Ovary (tissue), 9 donors: Measurements from ENCODE around the gene FMNL3. TPM values are rescaled to one million over a fixed set of nuclear protein-coding genes. Genes with fewer than 3 reads are reported as not detected.

Source experiments
- DNase-seq, 5 donors: peaks; one replicate each; pipeline ENCODE4 v3.0.0-alpha.2; 2019 to 2020
- H3K27ac ChIP-seq, 2 donors: fragments of 200-600 bp; one replicate each; pipeline versions ENCODE4 v1.5.1 to v1.8.0; 2019 to 2022
- H3K27me3 ChIP-seq: fragments of 200-600 bp; one replicate; pipeline ENCODE4 v1.8.0; 2022
- H3K36me3 ChIP-seq: fragments of 200-600 bp; sonication (generic); one replicate; pipeline ENCODE4 v1.5.1; 2019
- H3K4me1 ChIP-seq: one replicate; pipeline ENCODE4 v1.8.1; 2013; ENCODE audit warnings: mild to moderate bottlenecking, moderate library complexity; ENCODE audit not compliant: insufficient read depth
- H3K4me3 ChIP-seq: fragments of 200-600 bp; sonication (generic); one replicate; pipeline ENCODE4 v1.5.1; 2017
- H3K9me3 ChIP-seq, 2 donors: fragments of 200-600 bp in 1 of 2; sonication (generic) in 1 of 2; one replicate each; pipeline versions ENCODE4 v1.5.1 to v1.8.1; 2013 to 2019; ENCODE audit warnings: mild to moderate bottlenecking in 1 of 2, moderate library complexity in 1 of 2
- CTCF ChIP-seq, 3 donors: fragments of 450-650 bp in 2 of 3; fragments of 200-600 bp in 1 of 3; IDR thresholded peaks; one replicate each; pipeline versions ENCODE4 v1.5.1 to v1.8.0; 2016 to 2022; ENCODE audit warnings: antibody characterized with exemption in 3 of 3, mild to moderate bottlenecking in 1 of 3
- EP300 ChIP-seq: sonication (generic); formaldehyde crosslinking; IDR thresholded peaks from one replicate; pipeline ENCODE4 v1.6.1; 2017; ENCODE audit warnings: antibody characterized with exemption
- POLR2A ChIP-seq: fragments of 450-650 bp; IDR thresholded peaks from one replicate; pipeline ENCODE4 v1.6.1; 2017; ENCODE audit warnings: antibody characterized with exemption, mild to moderate bottlenecking, moderate library complexity
- WGBS, 3 donors: extraction: QIAGEN DNeasy Blood & Tissue Kit in 1 of 3; methylation state at CpG; one replicate each; pipeline versions ENCODE4 v1.1.5 to v1.1.7; 2013 to 2017; 5-methylcytosine and 5-hydroxymethylcytosine counted together
- intact Hi-C, 4 donors: fragments of 100-400 bp; cut with DNase I; formaldehyde crosslinking; loops; one replicate each; pipeline versions ENCODE4 v1.11.0 to v1.15.1; 2022 to 2023
- polyA plus RNA-seq, 2 donors: library from polyadenylated mRNA; stranded (reverse); fragments of 200-250 nt in 1 of 2; fragments of 350-450 nt in 1 of 2; fragmentation: Illumina TruSeq in 1 of 2; extraction: RNeasy Lipid Tissue Mini Kit (QIAGEN cat#74804) in 1 of 2; gene quantifications; one replicate each; pipeline ENCODE4 v1.2.3, GENCODE V29; 2013 to 2014
- total RNA-seq, 7 donors: library from RNA; depleted of rRNA in 2 of 7; stranded (reverse); fragments of >200 nt in 2 of 7; fragmentation: NEBNext Ultra II Directional in 3 of 7; extraction: Animal tissue kit (Norgen Biotek cat#: 25700) in 3 of 7; gene quantifications; one replicate each; pipeline versions ENCODE4 v1.1.0 to v1.2.4, GENCODE V29; 2016 to 2023
- donor health status: DM: no; HTN: no; CAD: no; lungs with moderate emphysema.
- donor health status: DM: no; HTN: no; CAD: no.
- donor health status: Bipolar disorder and iron deficiency.
- donor health status: DM: yes; HTN: yes; CAD: no.
- donor health status: DM: no; HTN: no; CAD: no.
- donor health status: DM: yes; HTN: yes; CAD: no.

The FMNL3 gene
- total and polyA plus RNA-seq, 9 donors, result 15.7 to 58.1 (median 33.1) TPM

GRCh38 chr12:49632401-49632800 is 74.8 kb downstream of the FMNL3 start:
- Histone ChIP-seq H3K4me1 (peaks cover 6% of the 10 kb centered on the region), H3K9me3 (no peaks in the 10 kb centered on the region), H3K27me3 (no peaks in the 10 kb centered on the region), H3K36me3 (no peaks in the 10 kb centered on the region), H3K4me3 (no peak overlapping the region), H3K27ac (no peak overlapping the region)
- TF ChIP-seq CTCF (IDR thresholded peaks at IDR 0.05), result no peak
- TF ChIP-seq EP300, result no peak
- TF ChIP-seq POLR2A, result no peak
- no peak for DNase-seq
- WGBS, 3 donors, result 82 to 88% (median 88%) methylated on average over 9 of the region's 9 CpGs
- intact Hi-C loops, result no loop called here

- WGBS, 3 donors, result 89 to 91% (median 89%) methylated on average over 6 of the region's 6 CpGs
- no peak overlapping the region for H3K4me3 ChIP-seq
- TF ChIP-seq EP300 (no peak), POLR2A (no peak), CTCF (IDR thresholded peaks at IDR 0.05) (no peak)
- no peaks in the 10 kb centered on the region for H3K4me1 ChIP-seq
- intact Hi-C loops, result no loop called here
- H3K9me3 ChIP-seq, result no peaks in the 10 kb centered on the region
- no peaks in the 10 kb centered on the region for H3K27me3 ChIP-seq
- H3K36me3 ChIP-seq, result no peaks in the 10 kb centered on the region
- H3K27ac ChIP-seq, result no peak overlapping the region
- DNase-seq, result no peak
Measured at GRCh38 chr12:49631336-49631907, 75.8 kb downstream of the FMNL3 start.

GRCh38 chr12:49627752-49628360 is 79.3 kb downstream of the FMNL3 start:
- H3K27ac ChIP-seq, result no peak overlapping the region
- no peak overlapping the region for H3K4me3 ChIP-seq
- WGBS, 3 donors, result 81 to 92% (median 92%) methylated on average over 3 of the region's 3 CpGs
- no peaks in the 10 kb centered on the region for H3K36me3 ChIP-seq
- intact Hi-C loops, result no loop called here
- H3K4me1 ChIP-seq, result peaks cover 6% of the 10 kb centered on the region
- DNase-seq, result no peak
- H3K9me3 ChIP-seq, result no peaks in the 10 kb centered on the region
- TF ChIP-seq EP300 (no peak), CTCF (IDR thresholded peaks at IDR 0.05) (no peak), POLR2A (no peak)
- H3K27me3 ChIP-seq, result no peaks in the 10 kb centered on the region

- no peak overlapping the region for H3K27ac ChIP-seq
- no peak overlapping the region for H3K4me3 ChIP-seq
- H3K27me3 ChIP-seq, result no peaks in the 10 kb centered on the region
- H3K9me3 ChIP-seq, result no peaks in the 10 kb centered on the region
- no peaks in the 10 kb centered on the region for H3K36me3 ChIP-seq
- DNase-seq, result no peak
- TF ChIP-seq POLR2A (no peak), CTCF (IDR thresholded peaks at IDR 0.05) (no peak), EP300 (no peak)
- WGBS, 3 donors, result 86 to 89% (median 89%) methylated on average over 1 of the region's 1 CpG
- H3K4me1 ChIP-seq, result peaks cover 11% of the 10 kb centered on the region
- intact Hi-C loops, result no loop called here
Measured at GRCh38 chr12:49626836-49627235, 80.4 kb downstream of the FMNL3 start.
